Measurements from ENCODE around the gene TFRC. TPM values are rescaled to one million over a fixed set of nuclear protein-coding genes. Genes with fewer than 3 reads are reported as not detected.
"Not testable (repeated sequence)": the region's sequence is repeated elsewhere in the genome, so short reads cannot be mapped to it uniquely, and the experiment has no call there.

The TFRC gene
- total RNA-seq = 100 to 1,000 TPM; 396 to 546 TPM

- H3K9me3 Mint-ChIP-seq = no peaks in the 10 kb centered on the region
- peak; percentile 96 for ATAC-seq
- peaks cover 18 to 36% of the 10 kb centered on the region in 2 donors for H3K36me3 Mint-ChIP-seq
- peak within 1 kb of the TSS; percentile 91 to 98 for H3K27ac Mint-ChIP-seq
- DNase-seq (ENCODE audit: low spot score in 2 of 2) = peak; percentile 97
Observed at GRCh38 chr3:196081834-196082618, at the start of gene TFRC. Gene TFRC (minus strand): TSS chr3:196082090. CDS start chr3:196077099, 4,991 bp downstream.

DNA sequence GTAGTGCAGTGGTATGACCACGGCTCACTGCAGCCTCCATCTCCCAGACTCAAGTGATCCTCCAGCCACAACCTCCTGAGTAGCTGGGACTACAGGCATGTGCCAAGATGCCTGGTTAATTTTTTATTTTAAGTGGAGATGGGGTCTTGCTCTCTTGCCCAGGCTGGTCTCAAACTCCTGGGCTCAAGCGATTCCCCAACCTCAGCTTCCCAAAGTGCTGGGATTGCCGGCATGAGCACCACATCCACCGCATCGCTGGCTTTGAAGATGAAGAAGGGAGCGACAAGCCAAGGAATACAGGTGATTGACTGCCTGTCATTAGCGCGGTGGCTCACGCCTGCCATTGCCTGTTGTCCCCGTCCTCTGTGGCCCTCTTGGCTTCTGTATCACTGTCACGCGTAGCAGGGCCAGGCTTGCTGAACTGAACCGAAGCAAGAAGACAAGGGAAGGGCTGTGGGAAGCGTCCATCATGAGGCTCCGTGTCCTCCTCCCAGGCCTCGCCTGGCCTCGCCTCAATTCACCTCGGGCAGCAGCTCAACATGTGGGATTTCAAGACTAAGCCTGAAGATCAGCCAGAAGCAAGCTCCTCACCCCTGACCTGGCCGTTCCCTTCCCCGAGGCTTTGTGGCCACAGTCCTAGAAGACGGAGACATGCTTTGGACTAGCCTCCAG lies 46.4 kb upstream of the TFRC start:
- Mint-ChIP-seq H3K9me3 (no peaks in the 10 kb centered on the region), H3K27ac (no peak overlapping the region), H3K36me3 (no peaks in the 10 kb centered on the region)
- DNase-seq (ENCODE audit: low spot score in 2 of 2) (no peak), ATAC-seq (no peak)

DNA sequence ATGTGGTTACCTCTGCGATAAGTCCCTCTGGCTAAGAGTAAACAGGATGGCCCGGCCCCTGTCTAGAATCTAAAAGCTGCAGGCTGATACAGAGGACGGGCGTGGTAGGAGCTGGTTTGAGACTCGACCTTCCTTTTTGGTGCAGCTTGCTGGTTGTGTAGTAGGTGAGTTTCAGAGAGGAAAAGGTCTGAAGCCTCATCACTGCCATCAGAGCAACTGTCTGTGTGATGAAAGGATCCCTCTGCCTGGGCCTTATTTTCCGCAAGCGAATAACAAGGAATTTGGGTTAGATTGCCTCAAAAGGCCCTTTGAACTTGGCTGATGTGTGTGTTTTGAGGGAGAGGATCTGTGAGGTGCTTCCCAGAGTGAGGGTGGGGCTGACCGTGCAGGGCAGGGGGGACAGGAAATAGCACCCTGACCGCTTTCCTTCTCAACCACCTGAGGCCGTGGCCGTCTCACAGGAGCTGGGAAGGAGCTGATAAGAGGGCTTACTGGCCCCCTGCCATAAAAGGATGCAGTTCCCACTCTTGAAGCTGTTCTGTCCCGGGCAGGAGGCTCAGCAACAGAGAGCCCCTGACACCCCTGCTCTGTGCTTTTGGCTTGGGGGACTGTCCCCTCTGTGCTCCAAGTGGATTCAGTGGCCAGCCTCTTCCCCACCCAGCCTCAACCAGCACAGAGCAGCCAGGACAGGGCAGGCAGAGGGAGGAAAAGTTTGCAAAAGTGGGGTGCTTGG lies 45.6 kb upstream of the TFRC start:
- DNase-seq (ENCODE audit: low spot score in 2 of 2) (peak in 1 of 2 donors; percentile 57), ATAC-seq (peak; percentile 44 to 75)
- peak overlapping the region; percentile 67 to 84 for H3K27ac Mint-ChIP-seq
- no peaks in the 10 kb centered on the region for H3K9me3 Mint-ChIP-seq
- H3K36me3 Mint-ChIP-seq = no peaks in the 10 kb centered on the region

- no peaks in the 10 kb centered on the region for H3K9me3 Mint-ChIP-seq
- DNase-seq (ENCODE audit: low spot score in 2 of 2) (no peak), ATAC-seq (peak in 1 of 2 donors; percentile 25)
- H3K27ac Mint-ChIP-seq = no peak overlapping the region
- no peaks in the 10 kb centered on the region for H3K36me3 Mint-ChIP-seq
Observed at GRCh38 chr3:196124608-196125007, 42.7 kb upstream of the TFRC start.

DNA sequence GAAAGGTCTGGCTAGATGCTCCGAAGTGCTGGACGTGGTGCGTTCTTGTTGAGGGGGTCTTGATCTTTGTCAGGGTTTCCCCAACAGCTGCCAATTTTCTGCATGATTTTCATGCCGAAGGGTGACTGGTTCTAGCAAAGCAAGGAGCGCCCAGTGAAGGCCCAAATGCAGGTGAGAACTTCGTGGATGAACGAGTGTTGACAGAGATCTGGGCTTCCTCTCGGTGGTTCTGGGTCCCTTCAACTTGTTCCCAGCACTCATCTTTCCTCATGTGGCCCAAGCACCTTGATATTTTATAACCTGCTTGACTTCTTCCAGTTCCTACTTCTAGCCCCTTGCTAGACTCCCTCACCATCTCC lies 40.8 kb upstream of the TFRC start:
- Mint-ChIP-seq H3K27ac (no peak overlapping the region), H3K9me3 (no peaks in the 10 kb centered on the region), H3K36me3 (no peaks in the 10 kb centered on the region)
- ATAC-seq (no peak), DNase-seq (ENCODE audit: low spot score in 2 of 2) (no peak)

- Mint-ChIP-seq H3K36me3 (no peaks in the 10 kb centered on the region), H3K27ac (no peak overlapping the region), H3K9me3 (no peaks in the 10 kb centered on the region)
- ATAC-seq (no peak), DNase-seq (ENCODE audit: low spot score in 2 of 2) (no peak)
Observed at GRCh38 chr3:196122021-196122687, 40.3 kb upstream of the TFRC start.

DNA sequence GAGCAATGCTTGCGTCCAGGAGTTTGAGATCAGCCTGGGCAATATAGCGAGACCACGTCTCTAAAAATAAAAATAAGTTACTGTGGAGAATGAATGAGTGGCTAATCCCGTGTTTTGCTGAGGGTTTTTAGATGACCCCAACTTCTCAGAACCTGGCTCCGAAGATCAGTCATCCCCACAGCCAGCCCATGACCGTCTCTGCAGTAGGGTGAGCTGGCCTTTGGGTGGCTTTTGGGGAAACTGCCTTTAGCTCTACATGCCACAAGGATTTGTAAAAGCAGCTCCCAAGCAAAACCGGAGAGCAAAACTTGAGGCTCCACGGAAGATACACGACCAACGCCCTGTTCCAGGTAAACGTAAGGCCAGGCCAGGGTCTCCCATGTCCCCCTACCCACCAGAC lies 39.2 kb upstream of the TFRC start:
- DNase-seq (ENCODE audit: low spot score in 2 of 2) (no peak), ATAC-seq (no peak)
- H3K9me3 Mint-ChIP-seq = no peaks in the 10 kb centered on the region
- H3K27ac Mint-ChIP-seq = no peak overlapping the region
- H3K36me3 Mint-ChIP-seq = no peaks in the 10 kb centered on the region

DNA sequence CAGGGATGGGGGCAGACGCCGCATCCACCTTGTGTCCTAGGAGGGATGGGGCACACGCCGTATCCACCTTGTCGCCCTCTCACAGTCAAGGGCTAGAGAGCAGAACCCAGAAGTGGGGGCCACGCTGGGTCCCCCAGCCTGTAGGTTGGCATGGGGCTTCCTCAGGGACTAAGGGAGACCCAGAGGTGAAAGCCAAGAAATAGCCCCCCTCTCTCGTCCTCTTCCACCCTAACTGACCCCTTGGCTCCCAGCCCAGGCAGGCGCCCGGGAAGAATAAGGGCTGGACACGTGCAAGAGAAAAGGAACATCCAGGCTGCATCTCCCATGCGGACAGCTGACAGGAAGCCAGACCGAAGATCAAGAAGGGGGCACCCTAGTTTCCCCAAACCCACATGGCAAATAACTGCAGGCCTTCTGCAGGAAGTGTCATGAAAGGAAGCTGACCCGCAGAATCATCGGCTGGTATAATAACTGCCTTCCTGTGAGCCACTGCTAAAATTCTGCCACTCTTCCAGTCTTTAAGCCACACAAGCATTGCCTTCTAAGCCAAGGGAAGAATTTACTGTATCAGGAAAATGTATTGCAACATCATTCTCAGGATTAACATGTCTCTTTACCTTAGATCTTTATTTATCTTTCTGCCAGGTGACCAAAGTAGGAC lies 38.5 kb upstream of the TFRC start:
- H3K9me3 Mint-ChIP-seq = no peaks in the 10 kb centered on the region
- H3K27ac Mint-ChIP-seq = peak overlapping the region in 1 of 2 donors; percentile 44
- H3K36me3 Mint-ChIP-seq = no peaks in the 10 kb centered on the region
- DNase-seq (ENCODE audit: low spot score in 2 of 2) (no peak), ATAC-seq (peak; percentile 32 to 44)

GRCh38 chr3:196117809-196118208 lies 35.9 kb upstream of the TFRC start:
- H3K27ac Mint-ChIP-seq = no peak overlapping the region
- H3K9me3 Mint-ChIP-seq = no peaks in the 10 kb centered on the region
- ATAC-seq = no peak
- H3K36me3 Mint-ChIP-seq = no peaks in the 10 kb centered on the region
- no peak for DNase-seq (ENCODE audit: low spot score in 2 of 2)

DNA sequence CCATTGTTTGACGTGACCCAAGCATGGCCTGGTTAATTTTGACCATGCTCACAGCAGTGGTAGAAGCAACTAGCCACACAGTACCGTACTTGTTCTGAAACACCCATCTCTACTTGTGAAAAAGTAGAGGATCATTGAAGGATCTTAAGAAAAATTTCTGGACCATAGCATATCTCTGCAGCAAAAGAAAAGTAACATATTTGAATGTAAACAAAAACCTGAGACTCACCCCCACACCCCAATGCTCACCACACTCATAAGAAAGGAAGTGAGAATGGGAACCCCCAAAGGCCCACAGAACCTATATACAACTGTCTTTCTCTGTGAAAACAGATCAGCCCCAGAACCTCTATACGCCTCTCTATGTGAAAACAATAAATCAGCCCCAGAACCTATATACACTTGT lies 33.8 kb upstream of the TFRC start:
- H3K9me3 Mint-ChIP-seq = no peaks in the 10 kb centered on the region
- peaks cover 0 to 5% of the 10 kb centered on the region in 2 donors for H3K36me3 Mint-ChIP-seq
- no peak overlapping the region for H3K27ac Mint-ChIP-seq
- DNase-seq (ENCODE audit: low spot score in 2 of 2) (no peak), ATAC-seq (no peak)

DNA sequence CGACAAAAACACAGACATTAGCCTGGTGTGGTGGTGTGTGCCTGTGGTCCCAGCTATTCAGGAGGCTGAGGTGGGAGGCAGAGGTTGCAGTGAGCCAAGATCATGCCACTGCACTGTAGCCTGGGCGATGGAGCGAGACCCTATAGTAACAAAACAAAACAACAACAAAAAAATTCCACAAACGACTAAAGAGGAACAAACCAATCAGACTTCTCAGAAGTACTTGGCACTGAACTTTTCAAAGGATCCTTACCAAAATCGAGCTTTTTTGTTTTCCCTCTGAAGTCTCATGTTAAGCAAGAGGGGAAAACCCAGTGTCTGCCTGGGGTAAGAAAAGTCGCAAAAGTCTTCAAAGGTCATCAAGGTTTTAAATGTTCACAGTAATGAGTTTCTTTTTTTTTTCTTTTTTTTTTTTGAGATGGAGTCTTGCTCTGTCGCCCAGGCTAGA lies 30.1 kb upstream of the TFRC start:
- H3K36me3 Mint-ChIP-seq = peaks cover 0 to 5% of the 10 kb centered on the region in 2 donors
- no peaks in the 10 kb centered on the region for H3K9me3 Mint-ChIP-seq
- peak overlapping the region; percentile 92 to 99 for H3K27ac Mint-ChIP-seq
- ATAC-seq = peak; percentile 91 to 94
- DNase-seq (ENCODE audit: low spot score in 2 of 2) = peak in 1 of 2 donors; percentile 50

GRCh38 chr3:196108075-196108743 lies 26.3 kb upstream of the TFRC start:
- ATAC-seq = no peak
- Mint-ChIP-seq H3K27ac (peak overlapping the region in 1 of 2 donors; percentile 29), H3K9me3 (no peaks in the 10 kb centered on the region)

GRCh38 chr3:196104707-196105106 lies 22.8 kb upstream of the TFRC start:
- H3K9me3 Mint-ChIP-seq; ATAC-seq; H3K36me3 Mint-ChIP-seq; DNase-seq (ENCODE audit: low spot score in 2 of 2); H3K27ac Mint-ChIP-seq: not testable (repeated sequence)

More at GRCh38 chr3:196108075-196108743, 26.3 kb upstream of the TFRC start:
- peaks cover 0 to 5% of the 10 kb centered on the region in 2 donors for H3K36me3 Mint-ChIP-seq
- DNase-seq (ENCODE audit: low spot score in 2 of 2) = no peak

DNA sequence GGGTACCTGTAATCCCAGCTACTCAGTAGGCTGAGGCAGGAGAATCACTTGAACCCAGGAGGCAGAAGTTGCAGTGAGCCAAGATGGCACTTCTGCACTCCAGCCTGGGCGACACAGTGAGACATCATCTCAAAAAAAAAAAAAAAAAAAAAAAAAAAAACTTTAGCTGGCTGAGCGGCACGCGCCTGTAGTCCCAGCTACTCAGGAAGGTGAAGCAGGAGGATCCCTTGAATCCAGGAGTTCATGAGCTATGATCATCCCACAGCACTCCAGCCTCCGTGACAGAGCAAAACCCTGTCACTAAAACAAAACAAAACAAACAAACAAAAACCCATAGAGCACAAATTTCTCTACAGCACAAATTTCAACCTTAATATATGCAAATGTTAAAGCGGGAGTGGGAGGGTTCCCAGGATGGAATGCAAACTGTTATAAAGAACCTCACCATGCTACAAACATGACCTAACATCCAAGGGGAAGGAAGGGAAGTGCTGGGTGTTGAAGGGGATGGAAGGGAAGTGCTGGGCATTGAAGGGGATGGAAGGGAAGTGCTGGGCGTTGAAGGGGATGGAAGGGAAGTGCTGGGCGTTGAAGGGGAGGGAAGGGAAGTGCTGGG lies 16.6 kb upstream of the TFRC start:
- peak overlapping the region in 1 of 2 donors; percentile 62 for H3K27ac Mint-ChIP-seq
- not testable (repeated sequence) for DNase-seq (ENCODE audit: low spot score in 2 of 2); ATAC-seq; H3K36me3 Mint-ChIP-seq; H3K9me3 Mint-ChIP-seq

DNA sequence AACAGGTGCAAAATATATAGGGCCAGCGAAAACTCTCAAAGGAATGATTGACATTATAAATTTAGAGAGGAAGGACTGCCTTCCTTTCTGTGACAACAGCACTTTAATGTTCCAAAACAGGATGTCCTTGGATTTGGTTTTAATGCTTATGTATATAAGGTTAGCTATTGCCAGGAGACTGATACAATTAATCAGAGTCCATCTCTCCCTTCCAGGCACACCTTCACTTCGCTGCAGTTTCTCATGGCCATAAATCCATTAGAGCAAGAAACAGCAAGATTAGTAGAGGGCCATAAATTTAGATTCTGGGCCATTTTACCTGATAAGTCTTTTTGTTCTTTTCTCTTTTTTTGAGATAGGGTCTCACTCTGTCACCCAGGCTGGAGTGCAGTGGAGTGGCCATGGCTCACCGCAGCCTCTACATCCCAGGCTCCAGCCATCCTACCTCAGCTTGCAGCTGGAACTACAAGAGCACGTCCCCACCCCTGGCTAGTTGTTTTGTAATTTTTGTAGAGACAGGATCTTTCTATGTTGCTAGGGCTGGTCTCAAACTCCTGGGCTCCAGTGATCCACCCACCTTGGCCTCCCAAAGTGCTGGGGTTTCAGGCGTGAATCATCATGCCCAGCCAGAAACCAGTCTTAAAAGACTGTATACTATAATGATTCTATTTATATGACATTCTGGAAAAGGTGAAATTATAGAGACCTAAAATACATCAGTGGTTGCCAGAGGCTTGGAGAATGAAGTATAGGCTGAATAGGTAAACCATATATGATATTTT lies 15.7 kb upstream of the TFRC start:
- no peak overlapping the region for H3K27ac Mint-ChIP-seq
- H3K9me3 Mint-ChIP-seq = no peaks in the 10 kb centered on the region
- ATAC-seq (peak in 1 of 2 donors; percentile 71), DNase-seq (ENCODE audit: low spot score in 2 of 2) (no peak)
- no peaks in the 10 kb centered on the region for H3K36me3 Mint-ChIP-seq

Data from activated naive CD4-positive, alpha-beta T cell treated with anti-CD3 and anti-CD28 coated beads, Interleukin-2, amount 50 U/mL, for 72 hours (primary cell).